Measurements from ENCODE around the gene GSG1L.

The GSG1L gene

DNA sequence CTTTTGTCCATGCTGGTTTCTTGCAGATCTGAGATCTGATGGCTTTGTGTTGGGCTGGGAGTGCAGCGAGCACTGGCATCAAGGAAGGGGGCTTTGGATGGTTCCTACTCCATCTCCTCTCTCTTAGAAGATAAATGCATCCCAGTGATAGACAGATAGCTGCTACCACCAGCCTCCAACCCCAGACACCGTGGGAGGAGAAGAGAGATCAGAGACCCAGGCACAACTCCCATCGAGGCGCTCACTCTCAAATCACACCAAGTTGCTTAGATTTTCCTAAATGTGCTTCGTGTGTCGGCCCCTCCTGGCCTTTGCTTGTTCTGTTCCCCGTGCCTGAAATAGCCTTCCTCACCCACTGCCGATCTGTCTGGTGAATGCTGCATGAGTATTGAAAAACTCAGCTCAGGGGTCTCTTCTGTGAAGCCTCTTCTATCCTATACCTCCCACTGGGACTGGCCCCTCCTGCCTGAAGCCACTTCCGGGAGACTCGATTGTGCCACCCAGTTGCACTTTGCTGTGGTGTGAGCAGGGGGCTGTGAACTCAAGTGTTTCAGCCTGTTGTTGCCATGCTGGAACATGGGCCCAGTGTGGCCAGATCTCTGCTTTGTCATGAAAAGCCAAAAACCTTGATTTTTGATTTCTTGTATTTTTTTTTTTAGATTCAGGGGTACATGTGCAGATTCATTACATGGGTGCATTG is 242.7 kb downstream of the GSG1L start:
- DNase-seq (ENCODE audit: low read depth, low spot score) = no peak

- DNase-seq (ENCODE audit: low read depth, low spot score) = no peak
Observed at GRCh38 chr16:27819881-27820610, 243.5 kb downstream of the GSG1L start.

DNA sequence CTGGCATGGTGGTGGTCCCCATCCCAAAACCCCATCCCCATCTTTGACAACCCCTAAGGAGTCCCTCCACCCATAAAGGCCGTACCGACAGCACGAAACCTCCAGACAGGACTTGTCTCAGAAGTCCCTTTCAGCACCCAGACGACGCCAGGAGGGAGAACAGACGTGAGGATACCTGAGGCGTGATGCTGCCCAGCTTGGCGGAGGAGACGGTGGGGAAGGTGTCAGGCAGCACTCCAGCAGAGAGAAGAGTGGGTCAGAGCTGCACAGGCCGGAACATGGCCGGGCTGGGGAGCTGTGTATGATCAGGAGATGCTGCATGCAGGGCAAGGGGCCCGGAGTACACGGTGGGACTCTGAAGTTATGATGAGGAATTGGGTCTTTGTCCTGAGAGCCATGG is 244.2 kb downstream of the GSG1L start:
- DNase-seq (ENCODE audit: low read depth, low spot score) = no peak

DNA sequence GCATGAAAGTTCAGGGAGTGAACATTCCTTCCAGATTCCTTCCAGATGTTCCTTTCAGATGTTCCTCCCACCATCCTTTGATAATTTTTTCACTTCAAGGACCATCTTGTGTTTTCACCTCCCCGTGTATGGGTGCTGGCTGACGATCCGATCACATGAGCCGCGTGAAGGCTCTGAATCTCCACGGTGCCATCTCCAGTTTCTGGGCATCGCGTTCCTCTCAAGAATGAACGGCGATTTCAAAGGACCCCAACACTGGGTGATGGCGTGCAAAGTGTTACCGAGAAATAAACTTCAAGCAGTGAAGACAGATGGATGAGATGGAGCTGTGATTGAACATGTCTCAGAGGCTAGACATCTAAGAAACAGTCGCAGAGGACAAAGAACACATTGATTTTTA is 245.3 kb downstream of the GSG1L start:
- DNase-seq (ENCODE audit: low read depth, low spot score) = no peak

DNA sequence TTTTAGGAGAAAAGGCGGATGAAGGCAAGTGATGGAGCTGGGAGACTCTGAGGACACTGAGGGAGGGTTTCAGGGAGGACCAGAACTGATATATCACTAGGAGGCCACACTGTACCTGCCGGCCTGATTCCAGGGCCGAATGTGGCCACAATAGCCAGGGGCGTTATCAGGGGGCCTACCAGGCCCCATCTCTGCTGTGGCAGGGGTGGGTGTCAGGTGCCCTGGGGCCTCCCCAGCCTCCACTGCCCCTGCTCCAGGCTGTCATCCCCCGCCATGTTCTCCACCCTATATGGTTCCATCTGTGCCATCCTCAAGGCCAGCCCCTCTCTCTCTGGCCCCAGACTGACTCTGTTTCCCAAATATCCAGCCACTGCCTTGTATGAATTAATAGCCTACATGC is 246.5 kb downstream of the GSG1L start:
- no peak for DNase-seq (ENCODE audit: low read depth, low spot score)

- no peak for DNase-seq (ENCODE audit: low read depth, low spot score)
Observed at GRCh38 chr16:27816561-27816960, 247.0 kb downstream of the GSG1L start.

DNA sequence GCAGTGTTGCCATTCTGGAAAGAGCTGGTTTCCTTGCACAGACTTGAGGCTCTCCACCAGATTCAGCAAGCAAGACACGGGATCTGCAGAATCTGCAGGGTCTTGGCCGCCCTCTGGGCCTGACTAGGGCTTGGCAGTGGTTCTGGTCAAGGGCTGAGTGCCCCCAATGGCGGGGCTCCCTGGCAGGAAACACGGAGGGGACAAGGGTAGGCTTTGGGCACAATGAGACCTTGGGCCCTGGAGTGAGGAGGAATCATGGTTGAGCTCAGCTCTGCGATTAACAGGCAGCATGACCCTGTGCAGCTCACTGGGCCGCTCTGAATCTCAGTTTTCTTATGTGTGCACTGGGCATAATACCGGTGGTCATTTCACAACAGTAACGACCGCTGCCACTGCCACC is 249.9 kb downstream of the GSG1L start:
- no peak for DNase-seq (ENCODE audit: low read depth, low spot score)

DNA sequence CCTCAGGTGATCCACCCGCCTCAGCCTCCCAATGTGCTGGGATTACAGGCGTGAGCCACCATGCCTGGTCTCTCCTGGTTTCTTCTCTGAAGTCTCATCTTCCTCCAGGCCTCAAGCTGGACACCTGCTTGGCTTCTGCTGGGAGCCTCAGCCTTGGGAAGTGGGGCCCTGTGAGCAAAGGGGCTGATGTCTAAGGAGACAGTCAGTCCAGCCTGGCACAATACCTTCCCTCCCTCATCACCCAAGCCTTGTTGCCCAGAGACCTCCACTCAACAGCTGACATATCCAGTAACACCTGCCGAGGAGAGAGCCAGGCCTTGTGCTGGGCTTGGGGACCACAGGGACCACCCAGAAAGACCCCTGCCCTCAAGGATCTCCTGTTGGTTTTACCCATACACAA is 251.6 kb downstream of the GSG1L start:
- DNase-seq (ENCODE audit: low read depth, low spot score) = no peak

GRCh38 chr16:27806986-27807385 is 256.5 kb downstream of the GSG1L start:
- no peak for DNase-seq (ENCODE audit: low read depth, low spot score)

- no peak for DNase-seq (ENCODE audit: low read depth, low spot score)
Observed at GRCh38 chr16:27806388-27806787, 257.1 kb downstream of the GSG1L start.

GRCh38 chr16:27805828-27806351 is 257.6 kb downstream of the GSG1L start:
- peak; percentile 9 for DNase-seq (ENCODE audit: low read depth, low spot score)

- no peak for DNase-seq (ENCODE audit: low read depth, low spot score)
Observed at GRCh38 chr16:27803775-27804549, 259.6 kb downstream of the GSG1L start.

- DNase-seq (ENCODE audit: low read depth, low spot score) = no peak
Observed at GRCh38 chr16:27802664-27803439, 260.7 kb downstream of the GSG1L start.

GRCh38 chr16:27801289-27801945 is 262.1 kb downstream of the GSG1L start:
- no peak for DNase-seq (ENCODE audit: low read depth, low spot score)

- no peak for DNase-seq (ENCODE audit: low read depth, low spot score)
Observed at GRCh38 chr16:27800817-27801216, 262.7 kb downstream of the GSG1L start.

DNA sequence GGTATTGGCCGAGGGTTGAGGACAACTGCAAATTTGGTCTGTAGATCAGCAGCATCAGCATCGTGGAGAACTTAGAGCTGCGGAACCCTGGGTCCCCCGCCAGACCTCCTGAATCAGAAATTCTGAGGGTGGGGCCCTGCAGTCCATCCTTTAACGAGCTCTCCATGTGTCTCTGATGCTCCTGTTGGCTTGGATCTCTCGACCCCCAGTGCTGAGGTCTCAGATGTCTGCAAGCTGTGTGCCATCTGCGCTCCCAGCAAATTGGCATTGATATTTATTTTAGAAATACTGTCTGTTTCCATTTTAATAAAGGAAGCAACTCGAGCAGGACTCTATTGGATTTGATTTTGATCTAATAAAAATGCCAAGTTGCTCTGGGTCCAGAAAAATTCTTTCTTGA is 263.6 kb downstream of the GSG1L start:
- no peak for DNase-seq (ENCODE audit: low read depth, low spot score)

- DNase-seq (ENCODE audit: low read depth, low spot score) = no peak
Observed at GRCh38 chr16:27798241-27798640, 265.3 kb downstream of the GSG1L start.

- peak; percentile 9 for DNase-seq (ENCODE audit: low read depth, low spot score)
Observed at GRCh38 chr16:27795992-27796614, 267.4 kb downstream of the GSG1L start.

GRCh38 chr16:27793249-27793622 is 270.3 kb downstream of the GSG1L start:
- DNase-seq (ENCODE audit: low read depth, low spot score) = no peak

DNA sequence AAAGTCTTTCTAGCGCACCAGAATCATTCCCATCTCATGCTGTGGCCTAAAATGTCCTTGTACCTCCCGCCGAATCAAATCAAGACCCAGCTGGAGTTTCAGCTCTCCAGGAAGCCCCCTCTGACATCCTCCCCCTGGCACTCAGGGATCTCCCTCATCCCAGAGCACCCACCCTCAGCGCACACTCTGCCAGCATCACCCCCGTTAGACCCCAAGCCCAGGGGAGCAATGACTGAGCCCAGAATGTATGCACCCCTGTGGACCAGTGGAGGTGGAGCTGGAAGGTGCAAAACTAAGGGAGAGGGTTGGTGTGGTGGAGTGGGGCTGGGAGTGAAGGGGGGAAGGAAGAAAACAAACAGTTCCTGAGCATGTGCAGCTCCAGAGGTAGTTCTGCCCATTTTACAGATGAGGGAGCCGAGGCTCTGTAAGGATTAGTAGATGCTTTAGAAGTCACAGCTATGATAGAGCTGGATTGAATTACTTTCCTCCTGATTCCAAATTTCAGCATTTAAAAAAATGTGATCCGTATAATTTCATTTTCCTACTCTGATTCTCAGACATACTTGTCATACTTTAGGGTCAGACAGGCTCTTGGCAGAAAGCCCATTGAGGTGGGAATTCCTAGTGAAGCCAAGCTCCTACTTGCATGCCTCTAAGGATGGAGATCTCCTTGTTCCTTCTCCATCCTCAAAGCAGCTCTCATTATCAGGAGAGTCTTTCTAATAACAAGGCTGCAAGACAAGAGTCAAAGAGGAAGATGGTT is 270.8 kb downstream of the GSG1L start:
- DNase-seq (ENCODE audit: low read depth, low spot score) = no peak
